Brain pericyte (primary cell): ENCODE results near the gene MTRF1L.

ENCODE experiments used
- DNase-seq: peaks from one replicate; pipeline ENCODE4 v3.0.0-alpha.2; 2012; ENCODE audit warnings: low read depth, low spot score

Gene MTRF1L, protein sequence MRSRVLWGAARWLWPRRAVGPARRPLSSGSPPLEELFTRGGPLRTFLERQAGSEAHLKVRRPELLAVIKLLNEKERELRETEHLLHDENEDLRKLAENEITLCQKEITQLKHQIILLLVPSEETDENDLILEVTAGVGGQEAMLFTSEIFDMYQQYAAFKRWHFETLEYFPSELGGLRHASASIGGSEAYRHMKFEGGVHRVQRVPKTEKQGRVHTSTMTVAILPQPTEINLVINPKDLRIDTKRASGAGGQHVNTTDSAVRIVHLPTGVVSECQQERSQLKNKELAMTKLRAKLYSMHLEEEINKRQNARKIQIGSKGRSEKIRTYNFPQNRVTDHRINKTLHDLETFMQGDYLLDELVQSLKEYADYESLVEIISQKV

DNA sequence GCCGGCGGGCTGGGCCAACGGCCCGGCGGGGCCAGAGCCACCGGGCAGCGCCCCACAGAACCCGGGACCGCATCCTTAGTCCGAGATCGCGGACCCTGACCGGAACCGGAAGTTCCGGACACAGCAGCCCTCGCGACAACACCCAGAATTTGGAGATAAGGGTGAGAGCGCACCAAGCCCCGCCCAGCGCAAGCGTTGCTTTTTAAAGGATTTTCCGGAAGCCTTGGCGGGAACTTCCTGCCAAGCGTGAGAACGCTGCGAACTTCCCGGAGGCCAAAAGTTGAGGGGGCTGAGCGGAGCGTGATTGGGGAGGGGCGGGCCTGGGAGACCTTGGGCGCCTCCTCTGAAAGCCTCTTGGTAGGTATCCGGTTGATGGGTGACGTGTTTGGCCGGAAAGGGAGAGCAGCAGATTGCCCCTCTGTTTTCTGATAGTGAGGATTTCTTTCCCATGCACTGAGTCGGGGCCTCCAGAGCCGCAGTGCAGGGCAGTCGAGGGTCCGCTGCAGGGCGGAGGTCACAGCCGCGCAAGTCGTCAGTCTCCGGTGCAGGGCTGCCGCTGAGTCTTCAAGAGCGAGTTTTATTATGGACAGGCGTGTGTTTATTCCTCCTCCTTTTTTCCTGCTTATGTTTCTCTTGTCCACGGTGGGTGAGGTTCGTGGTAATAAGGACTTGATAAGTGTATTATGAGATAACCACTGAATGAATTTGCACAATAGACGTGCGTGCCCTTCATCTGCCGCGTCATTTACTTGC lies at the start of gene MTRF1L:
Gene MTRF1L, minus strand, starts transcription at position 97 of the 753 bp plus-strand sequence. Its CDS starts 24 bp downstream, at position 73.
- DNase-seq, result peak; percentile 86

DNA sequence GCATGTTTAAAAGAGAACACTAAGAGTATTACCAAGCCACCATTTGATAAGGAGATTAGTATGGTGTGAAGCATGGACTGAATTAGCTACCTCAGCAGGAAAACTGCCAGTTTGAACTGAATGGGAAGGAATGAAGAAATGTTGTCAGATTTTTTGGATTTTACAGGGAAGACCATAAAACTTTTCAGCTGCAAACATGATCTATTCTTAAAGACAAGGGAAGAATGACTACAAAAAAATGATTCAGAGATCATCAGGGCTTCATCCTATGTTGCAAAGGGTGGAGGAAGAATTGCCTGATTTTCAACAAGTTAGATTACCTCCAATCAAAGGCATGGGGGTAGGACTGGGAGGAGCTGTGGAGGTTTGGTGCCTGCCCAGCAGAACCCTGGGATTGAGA lies 49.3 kb upstream of the MTRF1L start:
- no peak for DNase-seq

DNA sequence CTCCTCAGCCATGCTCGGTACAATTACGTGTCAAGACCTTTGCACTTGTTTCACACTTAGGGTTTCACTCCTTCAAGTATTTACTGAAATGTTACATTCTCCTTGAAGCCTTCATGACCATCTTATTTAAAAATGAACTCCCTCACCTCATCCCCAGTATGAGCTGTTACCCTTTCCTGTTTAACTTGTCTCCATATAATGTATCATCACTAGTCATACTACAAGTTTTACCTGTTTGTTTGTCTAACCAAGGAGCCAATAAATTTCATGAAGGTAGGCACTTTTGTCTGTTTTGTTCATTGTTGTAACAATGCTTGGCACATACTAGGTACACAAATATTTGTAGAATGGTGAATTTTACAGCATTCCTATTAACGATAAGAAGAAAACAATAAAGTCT lies 46.1 kb upstream of the MTRF1L start:
- DNase-seq, result no peak

DNA sequence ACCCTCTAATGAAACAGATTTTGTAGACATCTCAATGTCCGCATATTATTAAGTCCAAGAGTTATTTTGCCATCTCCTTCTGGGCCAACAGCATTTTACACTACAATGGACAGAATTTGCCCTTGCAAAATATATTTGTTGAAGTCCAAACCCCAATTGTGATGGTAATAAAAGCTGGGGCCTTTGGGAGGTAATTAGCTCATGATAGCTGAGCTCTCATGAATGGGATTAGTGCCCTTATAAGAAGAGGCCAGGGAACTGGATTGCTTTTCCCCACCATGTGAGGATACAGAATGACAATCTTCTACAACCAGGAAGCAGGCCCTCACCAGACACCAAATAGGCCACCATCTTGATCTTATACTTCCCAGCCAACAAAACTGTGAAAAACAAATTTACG lies 44.9 kb upstream of the MTRF1L start:
- no peak for DNase-seq

DNA sequence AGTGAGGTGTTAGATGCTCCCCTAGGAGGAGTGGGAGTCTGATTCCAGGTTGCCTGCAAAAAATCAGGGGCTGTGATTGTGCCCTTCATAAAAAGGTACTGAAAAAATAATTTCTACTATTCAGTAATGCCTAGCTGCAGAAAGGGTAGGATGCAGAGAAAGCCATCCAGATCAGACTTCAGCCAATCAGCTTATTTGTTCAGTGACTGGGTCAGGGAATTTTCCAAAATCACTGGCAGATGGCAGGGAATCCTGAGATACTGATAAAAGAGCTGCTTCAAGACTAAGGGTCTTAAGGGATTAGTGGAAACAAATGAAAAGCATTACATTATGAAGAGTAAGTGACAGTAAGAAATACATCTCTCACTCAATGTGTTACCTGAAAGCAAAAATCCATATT lies 42.8 kb upstream of the MTRF1L start:
- no peak for DNase-seq

DNA sequence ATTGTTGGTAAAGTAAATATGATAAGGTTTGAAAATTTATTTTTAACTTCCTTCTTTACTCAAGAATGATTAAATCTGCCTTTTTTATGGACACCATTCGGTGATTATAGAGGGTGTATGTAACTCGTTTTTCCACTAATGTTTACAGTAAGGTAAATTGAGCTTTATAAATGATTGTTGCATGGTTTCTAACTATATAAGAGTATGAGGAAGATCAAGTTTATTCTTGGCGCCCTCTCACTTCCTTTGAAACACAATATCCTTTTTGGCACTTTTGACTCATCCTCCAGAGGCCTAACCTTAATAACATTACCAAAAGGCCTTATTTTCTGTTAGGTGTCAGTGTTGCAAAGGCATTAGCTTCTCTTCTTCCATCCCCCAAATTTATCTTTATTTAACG lies 41.8 kb upstream of the MTRF1L start:
- DNase-seq, result no peak

DNA sequence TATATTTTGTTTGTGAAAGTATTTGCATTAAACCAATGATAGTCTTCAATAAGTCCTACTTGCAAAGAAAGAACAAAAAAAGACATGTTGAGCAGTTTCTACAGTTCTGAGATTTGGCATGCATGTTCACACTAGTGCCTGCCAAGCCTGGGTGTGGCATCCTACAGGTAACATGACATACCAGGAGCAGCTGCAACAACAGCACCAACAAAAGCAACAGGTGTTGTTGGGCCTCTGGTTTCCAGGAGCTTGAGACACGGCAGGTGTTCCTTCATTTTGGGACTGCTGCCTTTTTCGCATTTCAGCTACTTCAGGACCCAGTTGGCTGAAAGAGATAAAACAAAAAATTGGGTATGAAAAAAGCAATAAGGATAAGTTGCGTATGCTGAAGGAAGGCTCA lies 41.2 kb upstream of the MTRF1L start:
- DNase-seq, result no peak

DNA sequence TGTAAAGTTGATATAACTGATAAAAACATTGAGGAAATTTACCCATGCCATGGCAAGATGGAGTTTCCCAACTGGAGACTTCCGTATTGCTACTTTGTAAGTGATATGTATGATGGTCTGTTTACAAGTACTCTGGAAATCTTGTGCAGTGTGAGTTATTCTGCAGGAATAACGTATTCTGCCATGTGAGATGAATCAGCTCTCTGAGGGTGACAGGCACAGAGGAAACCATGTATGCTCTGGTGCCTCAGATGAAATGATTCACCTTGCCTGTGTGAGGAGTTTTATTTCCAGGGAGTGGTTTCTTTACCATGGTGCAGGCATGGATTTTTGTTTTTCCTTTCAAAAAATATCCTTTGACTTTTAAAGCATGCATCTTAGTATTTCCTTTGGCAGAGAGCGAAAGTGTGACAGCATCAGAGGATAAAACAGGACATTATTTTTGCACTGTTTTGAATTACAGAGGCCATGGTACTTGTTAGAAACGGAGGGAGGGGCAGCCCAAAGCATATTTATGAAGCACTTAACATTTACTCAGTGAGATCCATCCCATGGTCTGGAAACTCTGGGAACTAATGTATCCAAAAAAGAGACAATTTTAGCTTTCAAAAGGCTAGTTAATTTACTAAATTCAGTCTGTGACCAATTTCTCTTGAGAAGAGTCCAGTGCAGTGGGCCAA lies 36.0 kb upstream of the MTRF1L start:
- no peak for DNase-seq

DNA sequence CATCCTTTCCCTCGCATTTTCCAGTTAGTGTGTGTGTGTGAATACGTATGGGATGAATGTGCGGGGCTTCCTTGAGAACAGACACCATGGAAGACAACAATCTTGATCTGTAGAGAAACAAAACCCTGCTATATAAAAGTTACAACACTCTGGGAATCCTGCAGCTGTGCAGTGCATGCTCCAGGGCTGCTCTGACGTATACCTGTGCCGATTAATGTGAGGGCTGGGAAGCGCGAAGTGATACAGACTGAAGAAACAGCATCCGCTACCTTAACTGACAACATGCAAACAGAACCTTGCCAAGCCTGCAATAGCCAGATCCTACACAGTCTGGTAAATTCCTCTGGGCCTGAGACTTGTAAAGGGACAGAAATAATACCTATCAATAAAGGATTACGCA lies 31.6 kb upstream of the MTRF1L start:
- no peak for DNase-seq

DNA sequence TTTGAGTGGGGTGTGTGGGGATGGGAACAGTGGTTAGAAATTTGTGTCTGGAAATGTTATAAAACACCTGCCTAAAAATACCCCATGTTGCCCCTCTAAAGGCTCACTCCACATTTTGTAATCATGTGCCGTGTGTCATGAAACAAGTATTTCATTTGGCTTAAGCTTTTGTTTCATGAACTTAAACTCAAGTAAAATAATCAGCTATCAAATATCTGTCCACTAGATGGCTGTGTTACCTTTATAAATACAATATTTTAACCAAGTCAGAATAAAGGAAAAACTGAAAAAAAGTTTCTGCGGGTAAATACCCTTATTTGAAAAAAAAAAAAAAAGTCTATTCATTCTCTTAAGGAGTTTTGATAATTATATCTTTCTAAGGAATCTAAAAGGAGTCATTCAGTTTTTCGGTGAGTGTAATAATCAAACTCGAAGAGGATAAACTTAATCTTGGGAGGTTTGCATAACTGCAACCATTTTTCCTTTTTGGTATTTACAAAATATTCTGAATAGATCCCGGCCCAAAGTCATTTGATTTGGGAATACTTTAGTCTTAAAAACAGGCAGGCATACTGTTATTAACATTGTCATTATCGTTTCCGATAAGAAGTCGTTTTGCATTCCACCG lies 29.9 kb upstream of the MTRF1L start:
- peak; percentile 27 for DNase-seq

DNA sequence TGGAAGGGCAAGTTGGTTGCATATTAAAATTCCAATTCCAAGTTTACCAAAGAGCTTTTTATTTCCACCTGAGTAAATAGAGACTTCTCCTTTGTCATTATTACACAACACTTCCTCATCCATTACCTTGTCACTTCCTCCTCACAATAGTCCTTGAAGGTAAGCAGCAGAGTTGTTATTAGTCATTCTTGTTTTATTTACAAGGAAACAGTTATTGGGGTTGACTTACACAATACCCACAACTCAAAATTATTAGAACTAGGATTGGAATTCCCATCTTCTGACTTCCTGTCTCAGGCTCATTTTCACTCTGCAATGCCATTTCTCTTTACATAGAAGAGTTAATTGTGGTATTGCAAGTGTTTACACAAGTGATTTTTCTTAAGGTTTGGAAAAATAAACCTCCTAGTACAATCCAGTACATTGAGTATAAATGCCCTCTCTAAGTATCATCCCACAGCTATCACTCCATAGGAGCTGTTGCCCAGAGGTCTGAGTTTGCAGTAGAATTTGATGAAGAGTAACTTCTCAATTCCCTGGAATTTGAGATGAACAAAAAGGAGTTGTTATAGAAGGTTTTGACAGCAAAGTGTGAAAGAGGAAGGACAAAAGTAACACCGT lies 28.9 kb upstream of the MTRF1L start:
- no peak for DNase-seq

DNA sequence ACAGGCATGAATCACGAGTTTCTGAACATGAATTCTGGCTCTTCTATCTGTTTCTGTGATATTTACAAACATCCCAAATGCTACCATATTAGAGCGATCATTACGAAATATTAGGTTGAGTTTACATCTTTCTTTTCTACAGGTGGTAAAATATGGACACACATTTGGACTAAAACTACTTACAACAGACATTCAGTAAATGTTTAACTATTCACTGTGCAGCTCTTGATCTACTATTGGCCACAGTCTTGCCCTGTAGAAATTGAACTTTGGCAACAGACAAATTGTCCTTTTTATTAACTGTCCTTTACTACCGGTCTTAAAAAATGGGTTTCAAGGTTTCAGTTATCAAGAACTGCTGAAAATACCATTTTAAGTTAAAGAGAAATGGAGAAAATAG lies 26.5 kb upstream of the MTRF1L start:
- no peak for DNase-seq

DNA sequence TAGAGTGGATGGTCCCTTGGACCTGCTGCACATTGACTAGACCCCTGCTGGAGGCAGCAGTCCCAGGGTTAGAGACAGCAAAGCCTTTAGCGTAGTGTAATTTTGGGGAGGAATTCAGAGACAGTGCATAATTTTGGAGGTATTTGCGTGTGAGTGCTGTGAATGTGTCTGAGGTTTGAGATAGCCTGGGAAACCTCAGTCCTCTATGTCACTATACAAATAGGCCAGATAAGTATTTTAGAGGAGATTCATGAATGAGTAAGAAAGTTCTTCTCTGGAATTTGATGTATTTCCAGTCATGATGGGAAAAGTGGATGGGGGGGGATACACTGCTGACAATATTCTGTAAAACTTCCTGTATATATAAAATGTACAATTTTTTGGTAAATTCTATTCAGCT lies 25.8 kb upstream of the MTRF1L start:
- no peak for DNase-seq

DNA sequence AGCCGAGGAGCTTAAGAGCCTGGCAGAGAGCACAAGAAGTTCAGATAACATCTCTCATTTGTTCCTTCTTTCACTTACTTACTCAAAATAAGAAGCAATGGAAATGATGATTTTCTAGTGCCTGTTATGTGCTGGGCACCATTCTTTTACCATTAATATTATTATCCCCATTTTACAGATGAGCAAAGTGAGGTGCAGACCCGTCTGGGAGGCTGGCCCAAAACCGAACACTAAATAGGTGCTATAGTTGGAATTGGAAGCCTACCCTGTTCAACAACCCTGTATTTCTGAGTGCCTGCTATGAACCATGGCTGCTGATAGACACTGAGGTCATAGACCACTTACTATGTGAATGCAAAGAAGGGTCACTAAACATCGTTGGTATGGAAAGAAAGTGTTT lies 25.0 kb upstream of the MTRF1L start:
- DNase-seq, result no peak

DNA sequence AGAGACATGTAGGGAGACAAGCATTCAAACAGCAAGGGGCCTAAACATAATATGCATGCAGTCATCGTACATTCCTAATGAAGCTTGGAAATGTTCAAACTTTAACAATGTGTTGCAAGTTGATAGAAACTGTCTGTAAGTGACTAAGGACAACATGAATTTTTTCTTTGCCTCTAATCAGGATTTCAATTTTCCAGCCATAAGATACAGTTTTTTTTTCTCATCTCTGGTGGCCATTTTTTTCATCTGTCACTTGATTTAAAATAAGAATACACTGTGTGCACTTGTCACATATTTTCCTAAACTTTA lies 22.2 kb upstream of the MTRF1L start:
- no peak for DNase-seq

DNA sequence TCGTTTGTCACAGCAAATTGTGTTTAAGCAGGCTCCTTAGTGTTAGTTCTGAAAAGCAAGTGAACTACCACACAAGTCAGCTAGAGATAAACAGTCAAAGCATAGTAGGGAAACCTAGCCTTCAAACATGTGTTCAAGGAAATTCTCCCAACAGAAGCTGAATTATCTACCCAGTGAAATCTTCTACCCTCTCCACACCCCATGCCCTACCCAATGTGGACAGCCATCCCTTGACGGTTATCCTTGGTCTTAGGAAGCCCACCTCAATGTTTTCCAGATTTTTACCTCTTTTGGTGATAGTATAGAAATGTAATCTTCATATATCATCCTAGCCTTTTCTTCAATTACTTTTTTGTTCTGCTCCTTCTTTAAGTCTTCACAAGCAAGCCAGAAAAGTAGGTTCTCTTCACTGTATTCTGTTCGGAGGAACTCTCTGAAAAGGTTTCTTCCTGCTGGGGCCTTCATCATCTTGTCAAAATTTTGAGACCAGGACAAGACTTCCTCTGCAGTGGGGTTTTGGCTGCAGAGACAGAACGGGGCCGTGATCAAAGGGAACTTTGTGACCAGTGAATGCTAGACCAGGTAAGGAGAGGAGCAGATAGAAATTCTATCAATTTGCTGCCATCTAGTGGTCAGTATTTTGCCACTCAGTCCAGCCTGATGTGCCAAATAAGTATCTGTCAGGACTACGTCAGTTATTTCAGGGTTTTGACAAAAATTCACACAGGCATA lies 21.6 kb upstream of the MTRF1L start:
- DNase-seq, result peak; percentile 24

DNA sequence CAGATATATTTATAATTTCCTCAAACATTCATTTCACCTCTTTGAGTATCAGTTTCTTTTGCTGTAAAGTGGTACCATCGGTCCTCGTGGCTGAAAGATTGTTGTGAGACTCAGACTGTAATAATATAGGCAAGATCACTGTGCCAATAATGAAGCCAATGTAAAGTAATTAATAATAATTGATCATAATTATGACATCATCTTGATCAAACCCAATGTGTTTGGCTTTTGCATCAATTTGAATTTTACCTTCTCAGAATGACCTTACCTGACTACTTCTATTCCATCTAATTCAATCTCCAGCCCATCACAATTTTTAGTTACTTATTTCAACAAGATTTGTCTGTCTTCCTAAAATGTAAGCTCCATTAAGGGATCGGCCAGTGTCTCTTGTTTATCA lies 15.8 kb upstream of the MTRF1L start:
- DNase-seq, result no peak

DNA sequence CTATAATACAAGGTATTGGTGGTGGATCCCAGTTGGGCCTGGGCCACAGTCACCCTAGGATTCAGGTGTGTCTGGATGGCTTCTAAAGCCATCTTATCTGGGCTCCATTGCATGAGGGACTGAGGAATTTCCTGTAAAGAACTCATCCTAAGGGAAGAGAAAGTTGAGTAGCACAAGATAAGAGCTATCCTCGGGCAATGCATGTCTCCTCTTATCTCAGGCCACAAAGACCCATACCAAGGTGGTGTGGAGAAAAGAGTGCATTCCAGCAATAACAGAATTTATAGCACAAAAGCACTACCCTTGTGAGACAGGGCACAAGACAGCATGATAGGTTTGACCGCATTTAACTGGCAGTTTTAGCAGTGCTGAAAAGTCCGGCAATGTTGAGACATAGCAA lies 14.3 kb upstream of the MTRF1L start:
- no peak for DNase-seq

DNA sequence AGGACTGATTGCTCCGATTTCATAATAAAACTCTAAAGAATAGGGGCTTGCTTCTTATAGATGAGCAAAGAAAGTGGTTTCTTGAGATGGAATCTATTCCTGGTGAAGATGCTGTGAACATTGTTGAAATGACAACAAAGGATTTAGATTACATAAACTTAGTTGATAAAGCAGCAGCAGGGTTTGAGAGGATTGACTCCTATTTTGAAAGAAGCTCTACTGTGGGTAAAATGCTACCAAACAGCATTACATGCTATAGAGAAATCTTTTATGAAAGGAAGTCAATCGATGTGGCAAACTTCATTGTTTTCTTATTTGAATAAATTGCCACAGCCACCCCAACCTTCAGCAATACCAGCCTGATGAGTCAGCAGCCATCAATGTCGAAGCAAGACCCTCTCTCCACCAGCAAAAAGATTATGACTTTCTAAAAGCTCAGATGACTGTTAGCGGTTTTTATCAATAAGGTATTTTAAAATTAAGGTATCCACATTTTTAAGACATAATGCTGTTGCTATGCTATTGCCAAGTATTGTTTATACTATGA lies 12.7 kb upstream of the MTRF1L start:
- DNase-seq, result no peak

DNA sequence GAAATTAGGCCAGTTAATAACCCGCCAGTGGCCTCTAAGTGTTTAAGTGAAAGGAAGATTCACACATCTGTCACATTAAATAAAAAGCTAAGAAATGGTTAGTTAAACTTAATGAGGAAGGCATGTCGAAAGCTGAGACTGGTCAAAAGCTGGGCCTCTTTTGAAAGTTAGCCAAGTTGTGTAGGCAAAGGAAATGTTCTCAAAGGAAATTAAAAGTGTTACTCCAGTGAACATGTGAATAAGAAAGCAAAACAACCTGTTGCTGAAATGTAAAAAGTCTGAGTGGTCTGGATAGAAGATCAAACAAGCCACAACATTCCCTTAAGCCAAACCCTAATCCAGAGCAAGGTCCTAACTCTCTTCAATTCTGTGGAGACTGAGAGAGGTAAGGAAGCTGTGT lies 10.9 kb upstream of the MTRF1L start:
- DNase-seq, result no peak

DNA sequence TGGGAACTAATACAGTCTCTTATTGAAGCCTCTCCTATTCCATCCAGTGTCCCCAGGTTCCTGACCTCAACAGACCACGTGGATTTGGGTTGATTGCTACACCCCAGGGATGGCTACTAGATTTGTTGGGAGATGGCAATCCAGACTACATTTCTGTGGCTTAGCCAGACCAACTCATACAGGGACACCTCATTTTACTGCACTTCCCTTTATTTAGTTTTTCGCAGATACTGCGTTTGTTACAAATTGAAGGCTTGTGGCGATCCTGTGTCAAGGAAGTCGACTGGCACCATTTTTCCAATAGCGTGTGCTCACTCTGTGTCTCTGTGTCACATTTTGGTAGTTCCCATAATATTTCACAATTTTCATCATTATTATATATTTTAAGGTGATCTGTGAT lies 10.3 kb upstream of the MTRF1L start:
- no peak for DNase-seq
